22Rv1 (cell line): ENCODE results near the gene DEFB131B.
"Not testable (repeated sequence)": the region's sequence is repeated elsewhere in the genome, so short reads cannot be mapped to it uniquely, and the experiment has no call there.

ENCODE experiments used
- CTCF ChIP-seq: fragments of 450-650 bp; IDR thresholded peaks from 2 replicates; pipeline ENCODE4 v1.5.1; 2017; ENCODE audit warnings: mild to moderate bottlenecking
- ZFX ChIP-seq: fragments of 450-650 bp; IDR thresholded peaks from 2 replicates; pipeline ENCODE4 v1.6.1; 2017; ENCODE audit warnings: antibody characterized with exemption, borderline replicate concordance

- not testable (repeated sequence) for TF ChIP-seq CTCF, ZFX
Observed at GRCh38 chr11:71911986-71912340, 33.7 kb downstream of the DEFB131B start.
